VCaP (cell line): Measurements from ENCODE around the gene DDX56.
A peak's percentile ranks its signal among the peaks of the same experiment; 100 is the strongest.

ENCODE experiments used
- H3K27ac ChIP-seq: fragments of 450-650 bp; 2 replicates; pipeline ENCODE4 v1.5.1; 2017
- TF ChIP-seq, protein P1 (sequence below): fragments of 450-650 bp; conservative IDR thresholded peaks from 2 replicates; pipeline ENCODE4 v1.5.1; 2017; ENCODE audit warnings: mild to moderate bottlenecking, moderate library complexity

The DDX56 gene

DNA sequence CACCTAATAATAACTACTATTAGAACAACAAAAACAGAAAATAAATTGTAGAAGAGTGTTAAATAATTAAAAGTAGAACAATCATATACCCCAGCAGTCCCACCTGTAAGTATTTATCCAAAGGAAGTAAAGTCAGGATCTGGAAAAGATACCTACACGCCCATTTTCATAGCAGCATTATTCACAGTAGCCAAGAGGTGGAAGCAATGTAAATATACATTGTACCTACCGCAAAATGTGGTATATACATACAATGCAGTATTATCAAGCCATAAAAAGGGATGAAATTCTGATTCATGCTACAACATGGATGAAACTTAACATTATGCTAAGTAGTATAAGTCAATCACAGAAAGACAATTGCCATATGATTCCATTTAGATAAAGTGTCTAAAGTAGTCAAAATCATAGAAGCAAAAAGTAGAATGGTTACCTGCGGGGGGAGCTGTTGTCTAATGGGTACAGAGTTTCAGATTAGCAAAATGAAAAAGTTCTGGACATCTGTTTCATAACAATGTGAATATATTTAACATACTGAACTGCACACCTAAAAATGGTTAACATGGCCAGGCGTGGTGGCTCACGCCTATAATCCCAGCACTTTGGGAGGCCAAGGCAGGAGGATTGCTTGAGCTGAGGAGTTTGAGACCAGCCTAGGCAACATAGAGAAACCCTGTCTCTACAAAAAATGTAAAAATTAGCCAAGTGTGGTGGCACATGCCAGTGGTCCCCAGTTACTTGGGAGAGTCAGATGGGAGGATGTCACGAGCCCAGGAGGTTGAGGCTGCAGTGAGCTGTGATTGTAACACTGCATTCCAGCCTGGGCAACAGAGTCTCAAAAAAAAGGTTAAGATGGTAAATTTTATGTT lies 14.4 kb upstream of the DDX56 start:
- TF ChIP-seq, protein P1, sequence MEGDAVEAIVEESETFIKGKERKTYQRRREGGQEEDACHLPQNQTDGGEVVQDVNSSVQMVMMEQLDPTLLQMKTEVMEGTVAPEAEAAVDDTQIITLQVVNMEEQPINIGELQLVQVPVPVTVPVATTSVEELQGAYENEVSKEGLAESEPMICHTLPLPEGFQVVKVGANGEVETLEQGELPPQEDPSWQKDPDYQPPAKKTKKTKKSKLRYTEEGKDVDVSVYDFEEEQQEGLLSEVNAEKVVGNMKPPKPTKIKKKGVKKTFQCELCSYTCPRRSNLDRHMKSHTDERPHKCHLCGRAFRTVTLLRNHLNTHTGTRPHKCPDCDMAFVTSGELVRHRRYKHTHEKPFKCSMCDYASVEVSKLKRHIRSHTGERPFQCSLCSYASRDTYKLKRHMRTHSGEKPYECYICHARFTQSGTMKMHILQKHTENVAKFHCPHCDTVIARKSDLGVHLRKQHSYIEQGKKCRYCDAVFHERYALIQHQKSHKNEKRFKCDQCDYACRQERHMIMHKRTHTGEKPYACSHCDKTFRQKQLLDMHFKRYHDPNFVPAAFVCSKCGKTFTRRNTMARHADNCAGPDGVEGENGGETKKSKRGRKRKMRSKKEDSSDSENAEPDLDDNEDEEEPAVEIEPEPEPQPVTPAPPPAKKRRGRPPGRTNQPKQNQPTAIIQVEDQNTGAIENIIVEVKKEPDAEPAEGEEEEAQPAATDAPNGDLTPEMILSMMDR = peak; percentile 88
- no peak overlapping the region for H3K27ac ChIP-seq

DNA sequence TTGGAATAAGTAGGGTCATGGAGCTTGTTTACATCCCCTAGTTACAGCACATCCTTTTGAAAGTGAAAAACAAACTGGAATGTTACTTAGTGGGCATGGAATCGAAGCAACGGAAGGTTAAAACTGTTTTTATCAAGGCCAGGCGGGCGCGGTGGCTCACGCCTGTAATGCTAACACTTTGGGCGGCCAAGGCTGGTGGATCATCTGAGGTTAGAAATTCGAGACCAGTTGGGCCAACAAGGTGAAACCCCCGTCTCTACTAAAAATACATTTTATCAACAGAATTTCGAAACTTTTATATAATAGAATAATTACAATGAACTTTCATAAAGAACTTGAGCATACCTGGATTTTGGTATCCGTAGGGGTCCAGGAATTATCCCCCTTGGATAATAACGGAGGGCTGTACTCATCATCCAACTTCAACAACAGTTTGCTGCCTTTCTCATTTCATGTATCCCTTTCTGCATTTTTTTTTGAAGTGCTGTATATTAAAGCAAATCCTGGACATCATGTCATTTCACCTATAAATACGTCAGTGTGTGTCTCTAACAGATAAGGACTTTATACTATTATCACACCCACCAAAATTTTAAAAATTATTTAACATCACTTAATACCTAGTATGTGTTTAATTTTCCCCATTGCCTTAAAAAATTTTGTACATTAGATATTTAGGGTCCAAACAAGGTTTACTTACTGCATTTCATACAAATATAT lies 9.6 kb upstream of the DDX56 start:
- peak overlapping the region; percentile 98 for H3K27ac ChIP-seq
- TF ChIP-seq, protein P1 = no peak

GRCh38 chr7:44581879-44582603 lies 8.3 kb upstream of the DDX56 start, which contains the start of gene TMED4:
Gene TMED4, minus strand, starts transcription at chr7:44582231. Its CDS starts 25 bp downstream, at chr7:44582206.
- peak within 1 kb of the TSS; percentile 98 for H3K27ac ChIP-seq
- TF ChIP-seq, protein P1 = no peak

DNA sequence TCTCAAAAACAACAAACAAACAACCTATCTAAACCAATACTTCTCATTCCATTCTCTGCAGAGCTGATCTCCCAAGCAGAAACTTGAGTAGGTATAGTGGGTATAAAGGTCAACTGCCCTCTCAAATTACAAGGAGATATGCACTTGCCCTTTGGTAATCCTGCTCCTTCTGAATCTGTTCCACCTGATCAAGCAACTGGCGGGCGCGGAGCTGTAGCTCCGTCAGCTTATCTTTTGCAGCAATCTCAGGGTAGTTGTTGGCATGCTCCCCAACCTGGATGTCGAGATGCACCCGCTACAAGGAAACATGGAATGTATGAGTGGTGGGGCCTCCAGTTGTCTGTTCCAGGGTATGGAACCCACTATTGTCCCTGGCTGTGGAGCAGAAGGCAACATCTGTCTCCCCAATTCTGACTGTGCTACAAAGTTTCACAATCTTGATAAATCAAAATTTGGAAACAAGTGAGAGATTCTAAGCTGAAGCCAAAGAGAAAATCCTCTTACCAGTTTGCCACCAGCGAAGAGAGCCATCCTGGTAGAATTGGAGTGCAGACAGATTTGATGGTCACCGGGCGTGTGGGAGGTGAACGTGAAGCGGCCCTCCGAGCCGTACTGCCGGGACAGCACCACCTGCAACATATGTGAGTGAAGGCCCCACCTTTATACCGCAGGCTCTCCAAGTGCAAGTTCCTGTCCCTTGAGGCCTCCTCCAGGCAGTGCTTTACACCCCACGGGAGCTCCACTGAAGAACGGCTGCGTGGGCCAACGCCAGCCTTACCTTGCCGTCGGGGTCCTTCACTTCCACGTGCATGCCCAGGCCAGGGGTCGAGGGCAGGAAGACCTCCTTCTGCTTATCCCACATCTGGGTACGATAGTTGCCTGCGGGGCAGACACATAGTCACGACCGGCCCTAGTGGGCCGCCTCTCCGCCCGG lies 7.5 kb upstream of the DDX56 start:
- TF ChIP-seq, protein P1 = no peak

DNA sequence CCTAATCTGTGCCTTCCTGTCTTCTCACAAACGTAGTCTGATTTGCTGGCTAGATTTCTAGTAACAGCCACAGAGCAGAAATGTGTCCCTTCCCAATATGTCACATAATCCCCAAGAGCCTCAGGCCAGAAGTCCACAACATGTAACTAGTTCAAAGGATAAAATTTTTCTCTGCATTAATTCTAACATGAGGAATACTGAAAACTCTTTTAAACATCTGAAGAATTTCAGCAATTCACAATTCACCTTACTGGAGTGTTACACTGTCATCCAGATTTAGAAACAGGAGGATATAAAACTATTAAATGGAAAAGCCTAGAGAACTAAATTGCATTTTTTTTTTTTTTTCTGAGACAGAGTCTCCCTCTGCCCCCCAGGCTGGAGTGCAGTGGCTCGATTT lies 2.5 kb upstream of the DDX56 start:
- H3K27ac ChIP-seq = no peak overlapping the region
- TF ChIP-seq, protein P1 = no peak

More for the DNA sequence above, 7.5 kb upstream of the DDX56 start:
- peak overlapping the region; percentile 98 for H3K27ac ChIP-seq

DNA sequence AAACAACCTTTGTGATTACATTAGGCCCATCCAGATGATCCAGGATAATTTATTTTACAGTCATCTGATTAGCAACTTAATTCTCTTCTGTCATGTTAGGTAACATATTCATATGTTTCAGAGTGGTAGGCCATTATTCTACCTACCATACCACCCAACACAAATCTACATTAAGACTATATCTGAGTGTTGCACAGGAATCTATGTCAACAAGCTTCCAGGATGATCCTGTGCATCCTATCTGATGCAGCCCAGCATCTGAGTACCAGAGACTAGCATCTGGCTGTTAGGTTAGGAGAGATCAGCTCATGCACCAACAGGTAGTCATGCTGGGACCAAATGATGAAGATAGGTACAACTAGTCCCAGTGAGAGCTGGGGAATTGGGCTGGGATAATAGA lies 1.3 kb upstream of the DDX56 start:
- TF ChIP-seq, protein P1 = no peak
- no peak overlapping the region; the same call in 1 of the 2 replicates for H3K27ac ChIP-seq
